MM.1S (cell line): ENCODE measurements around the gene AKT1S1.

Experiments
- CTCF ChIP-seq: fragments of 300-600 bp; sonication (generic); IDR thresholded peaks from 2 replicates; pipeline ENCODE4 v1.5.1; 2016; ENCODE audit warnings: antibody characterized with exemption, low read length, mixed read lengths
- EZH2 ChIP-seq: fragments of 300-600 bp; sonication (generic); optimal IDR thresholded peaks from 2 replicates; pipeline ENCODE3; 2017; ENCODE audit warnings: low read depth, mild to moderate bottlenecking, antibody characterized with exemption, low read length, mixed read lengths
- EZH2phosphoT487 ChIP-seq: fragments of 300-600 bp; sonication (generic); IDR thresholded peaks from 2 replicates; pipeline ENCODE4 v1.6.1; 2018; ENCODE audit warnings: antibody characterized with exemption, low read length

DNA sequence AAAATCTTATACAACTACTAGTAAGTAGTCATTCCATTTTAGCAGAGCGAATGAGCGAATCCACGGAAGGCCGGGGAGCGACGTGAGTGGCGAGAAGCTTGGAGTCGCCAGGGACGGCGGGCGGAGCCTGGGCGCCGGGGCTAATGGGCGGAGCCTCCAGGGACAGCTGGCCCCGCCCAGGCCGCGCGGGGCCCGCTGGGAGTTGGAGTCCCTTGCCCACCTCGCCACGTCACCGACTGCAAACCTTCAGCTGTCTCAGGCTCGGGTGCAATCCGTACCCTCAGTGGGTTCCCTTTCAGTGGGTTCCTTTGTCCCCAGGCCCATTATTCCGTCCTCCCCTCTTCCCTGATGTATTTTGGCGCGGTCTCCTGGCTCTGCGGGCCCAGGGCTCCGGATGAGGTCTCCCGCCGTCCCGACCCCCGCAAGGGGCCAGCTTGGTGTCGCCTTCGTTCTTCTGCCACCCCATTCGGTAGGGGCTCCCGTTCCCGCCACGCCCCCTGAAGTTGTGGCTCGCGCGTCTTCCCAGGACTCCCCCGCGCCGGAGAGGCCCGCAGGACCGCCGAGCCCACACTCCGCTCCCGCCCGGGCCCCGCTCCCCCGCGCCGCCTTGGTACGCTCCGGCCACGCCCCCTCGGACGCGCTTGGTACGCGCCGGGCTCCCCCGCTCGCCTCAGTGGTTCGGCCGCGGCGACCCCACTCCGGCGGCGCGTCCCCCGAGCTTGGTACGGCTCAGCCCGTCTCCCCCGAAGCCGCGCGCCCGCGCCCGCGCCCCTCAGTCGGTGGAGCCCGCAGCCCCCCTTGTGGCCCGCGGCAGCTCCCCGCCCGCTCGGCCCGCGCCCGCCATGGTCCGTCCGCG is 26.4 kb downstream of the AKT1S1 start, which contains the start of gene PTOV1:
- TF ChIP-seq CTCF (no peak), EZH2 (no peak), EZH2phosphoT487 (no peak)
